Measurements from ENCODE around the gene GZMM. TPM values are rescaled to one million over a fixed set of nuclear protein-coding genes. Genes with fewer than 3 reads are reported as not detected.

The GZMM gene
- polyA plus RNA-seq (2013, experiment 1 of 2) = not detected
- polyA plus RNA-seq (2013, experiment 2 of 2) = 0.07 TPM

GRCh38 chr19:543910-544608 lies at the start of gene GZMM:
GZMM (plus strand) TSS chr19:544053; CDS start chr19:544072, 19 bp downstream.
- Histone ChIP-seq H3K27ac (ENCODE audit: low read length, poor library complexity, severe bottlenecking) (no peak within 1 kb of the TSS), H3K4me1 (ENCODE audit: control insufficient read depth, insufficient read depth, low read depth, low read length) (peaks cover 7% of the 10 kb centered on the region), H2AK5ac (ENCODE audit: low read length, severe bottlenecking) (no peak within 1 kb of the TSS), H2BK120ac (ENCODE audit: low read depth, low read length) (no peak within 1 kb of the TSS), H2BK15ac (ENCODE audit: low read depth, poor library complexity, severe bottlenecking) (no peak within 1 kb of the TSS), H3K4me3 (ENCODE audit: insufficient read depth in 1 of 2, low read depth in 1 of 2, low read length in 2 of 2) (peak within 1 kb of the TSS in 1 of 2 experiments; percentile 3), H2AFZ (ENCODE audit: low read depth, low read length) (no peak within 1 kb of the TSS), H3K79me1 (replicated peaks; ENCODE audit: low read length, poor library complexity, severe bottlenecking) (peaks cover 19% of the 10 kb centered on the region), H3K4me2 (ENCODE audit: low read length, poor library complexity, severe bottlenecking) (no peak within 1 kb of the TSS), H3K9ac (ENCODE audit: low read length) (no peak within 1 kb of the TSS), H3K27me3 (ENCODE audit: control insufficient read depth in 1 of 2, insufficient read depth in 1 of 2, low read length in 2 of 2) (peaks cover 0 to 15% of the 10 kb centered on the region in 2 experiments), H2BK5ac (ENCODE audit: low read depth, low read length, poor library complexity, severe bottlenecking) (no peak within 1 kb of the TSS), H3K23ac (ENCODE audit: low read length in 2 of 2) (no peak within 1 kb of the TSS), H3K36me3 (ENCODE audit: control insufficient read depth in 1 of 2, insufficient read depth in 2 of 2, low read depth in 1 of 2, low read length in 2 of 2) (peaks cover 16 to 39% of the 10 kb centered on the region in 2 experiments), H3K9me3 (ENCODE audit: control insufficient read depth, low read length) (no peaks in the 10 kb centered on the region), H3K18ac (ENCODE audit: low read depth in 1 of 2, low read length in 2 of 2) (no peak within 1 kb of the TSS), H2BK12ac (ENCODE audit: low read length in 2 of 2) (no peak within 1 kb of the TSS), H3K14ac (ENCODE audit: low read length in 2 of 2) (peak within 1 kb of the TSS in 1 of 2 experiments; percentile 22), H4K91ac (ENCODE audit: low read length) (no peak within 1 kb of the TSS), H3K4ac (ENCODE audit: low read depth in 1 of 2, low read length in 2 of 2) (no peak within 1 kb of the TSS), H4K8ac (ENCODE audit: low read length) (no peak within 1 kb of the TSS)
- 90% methylated on average over 26 of the region's 31 CpGs for WGBS
- DNase-seq = no peak

- no peak overlapping the region for H3K27ac ChIP-seq (ENCODE audit: low read length, poor library complexity, severe bottlenecking)
- no peaks in the 10 kb centered on the region for H3K9me3 ChIP-seq (ENCODE audit: control insufficient read depth, low read length)
- peaks cover 20% of the 10 kb centered on the region for H3K4me1 ChIP-seq (ENCODE audit: control insufficient read depth, insufficient read depth, low read depth, low read length)
- H3K27me3 ChIP-seq (ENCODE audit: control insufficient read depth in 1 of 2, insufficient read depth in 1 of 2, low read length in 2 of 2) = peaks cover 17 to 22% of the 10 kb centered on the region in 2 experiments
- no peak overlapping the region for H4K91ac ChIP-seq (ENCODE audit: low read length)
- no peak overlapping the region for H3K23ac ChIP-seq (ENCODE audit: low read length in 2 of 2)
- no peak overlapping the region for H2AK5ac ChIP-seq (ENCODE audit: low read length, severe bottlenecking)
- no peak overlapping the region for H3K9ac ChIP-seq (ENCODE audit: low read length)
- H4K8ac ChIP-seq (ENCODE audit: low read length) = no peak overlapping the region
- H3K4me2 ChIP-seq (ENCODE audit: low read length, poor library complexity, severe bottlenecking) = no peak overlapping the region
- no peak overlapping the region for H3K4me3 ChIP-seq (ENCODE audit: insufficient read depth in 1 of 2, low read depth in 1 of 2, low read length in 2 of 2)
- H2BK120ac ChIP-seq (ENCODE audit: low read depth, low read length) = no peak overlapping the region
- H2BK5ac ChIP-seq (ENCODE audit: low read depth, low read length, poor library complexity, severe bottlenecking) = no peak overlapping the region
- no peak for DNase-seq
- H2AFZ ChIP-seq (ENCODE audit: low read depth, low read length) = no peak overlapping the region
- H3K14ac ChIP-seq (ENCODE audit: low read length in 2 of 2) = no peak overlapping the region
- peak overlapping the region in 1 of 2 experiments; percentile 15 for H2BK12ac ChIP-seq (ENCODE audit: low read length in 2 of 2)
- no peak overlapping the region for H3K18ac ChIP-seq (ENCODE audit: low read depth in 1 of 2, low read length in 2 of 2)
- no peaks in the 10 kb centered on the region for H3K79me1 ChIP-seq (replicated peaks; ENCODE audit: low read length, poor library complexity, severe bottlenecking)
- H3K4ac ChIP-seq (ENCODE audit: low read depth in 1 of 2, low read length in 2 of 2) = no peak overlapping the region
- WGBS = 81% methylated on average over 22 of the region's 22 CpGs
- no peak overlapping the region for H2BK15ac ChIP-seq (ENCODE audit: low read depth, poor library complexity, severe bottlenecking)
- peaks cover 0 to 6% of the 10 kb centered on the region in 2 experiments for H3K36me3 ChIP-seq (ENCODE audit: control insufficient read depth in 1 of 2, insufficient read depth in 2 of 2, low read depth in 1 of 2, low read length in 2 of 2)
Observed at GRCh38 chr19:494171-495080, 49.4 kb upstream of the GZMM start.

- no peaks in the 10 kb centered on the region for H3K9me3 ChIP-seq (ENCODE audit: control insufficient read depth, low read length)
- no peak for DNase-seq
Observed at GRCh38 chr19:495081-495401, 48.8 kb upstream of the GZMM start.

More at GRCh38 chr19:495081-495401, 48.8 kb upstream of the GZMM start:
- Histone ChIP-seq H2BK12ac (ENCODE audit: low read length in 2 of 2) (no peak overlapping the region), H3K23ac (ENCODE audit: low read length in 2 of 2) (no peak overlapping the region), H2AK5ac (ENCODE audit: low read length, severe bottlenecking) (no peak overlapping the region), H3K14ac (ENCODE audit: low read length in 2 of 2) (no peak overlapping the region), H3K18ac (ENCODE audit: low read depth in 1 of 2, low read length in 2 of 2) (no peak overlapping the region), H2BK120ac (ENCODE audit: low read depth, low read length) (no peak overlapping the region), H3K27me3 (ENCODE audit: control insufficient read depth in 1 of 2, insufficient read depth in 1 of 2, low read length in 2 of 2) (peaks cover 18 to 24% of the 10 kb centered on the region in 2 experiments), H2AFZ (ENCODE audit: low read depth, low read length) (no peak overlapping the region), H3K4me1 (ENCODE audit: control insufficient read depth, insufficient read depth, low read depth, low read length) (peaks cover 16% of the 10 kb centered on the region), H3K79me1 (replicated peaks; ENCODE audit: low read length, poor library complexity, severe bottlenecking) (no peaks in the 10 kb centered on the region), H2BK15ac (ENCODE audit: low read depth, poor library complexity, severe bottlenecking) (no peak overlapping the region), H4K8ac (ENCODE audit: low read length) (no peak overlapping the region), H4K91ac (ENCODE audit: low read length) (no peak overlapping the region), H2BK5ac (ENCODE audit: low read depth, low read length, poor library complexity, severe bottlenecking) (no peak overlapping the region), H3K4ac (ENCODE audit: low read depth in 1 of 2, low read length in 2 of 2) (no peak overlapping the region), H3K4me3 (ENCODE audit: insufficient read depth in 1 of 2, low read depth in 1 of 2, low read length in 2 of 2) (no peak overlapping the region), H3K36me3 (ENCODE audit: control insufficient read depth in 1 of 2, insufficient read depth in 2 of 2, low read depth in 1 of 2, low read length in 2 of 2) (peaks cover 0 to 3% of the 10 kb centered on the region in 2 experiments), H3K9ac (ENCODE audit: low read length) (no peak overlapping the region), H3K27ac (ENCODE audit: low read length, poor library complexity, severe bottlenecking) (no peak overlapping the region), H3K4me2 (ENCODE audit: low read length, poor library complexity, severe bottlenecking) (no peak overlapping the region)
- 75% methylated on average over 10 of the region's 10 CpGs for WGBS
